ENCODE measurements around the gene CAPRIN1.
"Not testable (repeated sequence)": the region's sequence is repeated elsewhere in the genome, so short reads cannot be mapped to it uniquely, and the experiment has no call there.

CAPRIN1 gene

GRCh38 chr11:34084637-34085036 lies 33.1 kb downstream of the CAPRIN1 start:
- DNase-seq (ENCODE audit: extremely low read depth in 1 of 2, low read depth in 1 of 2): no peak

GRCh38 chr11:34086554-34087283 lies 35.2 kb downstream of the CAPRIN1 start:
- DNase-seq (ENCODE audit: extremely low read depth in 1 of 2, low read depth in 1 of 2): no peak

GRCh38 chr11:34091825-34092224 lies 40.3 kb downstream of the CAPRIN1 start:
- no peak for DNase-seq (ENCODE audit: extremely low read depth in 1 of 2, low read depth in 1 of 2)

GRCh38 chr11:34094900-34095299 lies 43.4 kb downstream of the CAPRIN1 start:
- not testable (repeated sequence) for DNase-seq (ENCODE audit: extremely low read depth in 1 of 2, low read depth in 1 of 2)

GRCh38 chr11:34098813-34099212 lies 47.3 kb downstream of the CAPRIN1 start:
- DNase-seq (ENCODE audit: extremely low read depth in 1 of 2, low read depth in 1 of 2): no peak

GRCh38 chr11:34104680-34105078 lies 53.1 kb downstream of the CAPRIN1 start:
- no peak for DNase-seq (ENCODE audit: extremely low read depth in 1 of 2, low read depth in 1 of 2)

- DNase-seq (ENCODE audit: extremely low read depth in 1 of 2, low read depth in 1 of 2): peak; percentile 90 to 97
Measured at GRCh38 chr11:34105079-34105956, 53.8 kb downstream of the CAPRIN1 start, which contains the start of gene NAT10. Gene NAT10 (plus strand): TSS chr11:34105629. CDS start chr11:34108226, 2,597 bp downstream.

GRCh38 chr11:34105957-34106504 lies 54.5 kb downstream of the CAPRIN1 start:
- peak in 1 of 2 donors; percentile 0 for DNase-seq (ENCODE audit: extremely low read depth in 1 of 2, low read depth in 1 of 2)

GRCh38 chr11:34111722-34112270 lies 60.3 kb downstream of the CAPRIN1 start:
- no peak for DNase-seq (ENCODE audit: extremely low read depth in 1 of 2, low read depth in 1 of 2)

- no peak for DNase-seq (ENCODE audit: extremely low read depth in 1 of 2, low read depth in 1 of 2)
Measured at GRCh38 chr11:34114014-34114413, 62.5 kb downstream of the CAPRIN1 start.

- DNase-seq (ENCODE audit: extremely low read depth in 1 of 2, low read depth in 1 of 2): no peak
Measured at GRCh38 chr11:34114471-34114870, 62.9 kb downstream of the CAPRIN1 start.

- DNase-seq (ENCODE audit: extremely low read depth in 1 of 2, low read depth in 1 of 2): no peak
Measured at GRCh38 chr11:34120651-34121050, 69.1 kb downstream of the CAPRIN1 start.

- DNase-seq (ENCODE audit: extremely low read depth in 1 of 2, low read depth in 1 of 2): no peak
Measured at GRCh38 chr11:34124885-34125668, 73.5 kb downstream of the CAPRIN1 start.

GRCh38 chr11:34126959-34127848 lies 75.7 kb downstream of the CAPRIN1 start:
- no peak for DNase-seq (ENCODE audit: extremely low read depth in 1 of 2, low read depth in 1 of 2)

- no peak for DNase-seq (ENCODE audit: extremely low read depth in 1 of 2, low read depth in 1 of 2)
Measured at GRCh38 chr11:34128824-34129223, 77.3 kb downstream of the CAPRIN1 start.

- DNase-seq (ENCODE audit: extremely low read depth in 1 of 2, low read depth in 1 of 2): no peak
Measured at GRCh38 chr11:34132261-34132965, 80.9 kb downstream of the CAPRIN1 start.

GRCh38 chr11:34134765-34135164 lies 83.2 kb downstream of the CAPRIN1 start:
- DNase-seq (ENCODE audit: extremely low read depth in 1 of 2, low read depth in 1 of 2): no peak

GRCh38 chr11:34135439-34135838 lies 83.9 kb downstream of the CAPRIN1 start:
- DNase-seq (ENCODE audit: extremely low read depth in 1 of 2, low read depth in 1 of 2): no peak

- no peak for DNase-seq (ENCODE audit: extremely low read depth in 1 of 2, low read depth in 1 of 2)
Measured at GRCh38 chr11:34136420-34136819, 84.9 kb downstream of the CAPRIN1 start.
